Mammary epithelial cell (primary cell): ENCODE data around the gene CAMTA1.

ENCODE experiments used
- CTCF ChIP-seq, 2 donors: IDR thresholded peaks in 1 of 2; conservative IDR thresholded peaks in 1 of 2; 2 replicates each; pipeline ENCODE4 v1.5.1; 2011 to 2012; ENCODE audit warnings: inconsistent platforms in 2 of 2, low read length in 2 of 2, mild to moderate bottlenecking in 2 of 2, control low read depth in 1 of 2, low read depth in 1 of 2; ENCODE audit not compliant: insufficient read depth in 1 of 2; ENCODE audit errors: extremely low read depth in 1 of 2
- EZH2 ChIP-seq: IDR thresholded peaks from 2 replicates; pipeline ENCODE4 v1.6.1; 2012; ENCODE audit warnings: low read length, inconsistent platforms, borderline replicate concordance

GRCh38 chr1:7508934-7509519 lies 723.8 kb downstream of the CAMTA1 start:
- TF ChIP-seq CTCF (conservative IDR thresholded peaks at IDR 0.05 in 1 of 2, IDR thresholded peaks at IDR 0.05 in 1 of 2; ENCODE audit: extremely low read depth in 1 of 2, insufficient read depth in 1 of 2, low read depth in 1 of 2, low read length in 2 of 2) (no peak), EZH2 (no peak)
